AG10803 (cell line): ENCODE measurements around the gene LGALSL.

Source experiments
- DNase-seq: peaks from one replicate; pipeline ENCODE4 v3.0.0; 2010; ENCODE audit warnings: low read depth
- H3K4me3 ChIP-seq: 2 replicates; pipeline ENCODE4 v1.5.1; 2011; ENCODE audit warnings: mild to moderate bottlenecking, low read length, control low read depth
- TF ChIP-seq, protein P1 (sequence below): conservative IDR thresholded peaks from 2 replicates; pipeline ENCODE4 v1.5.1; 2011; ENCODE audit warnings: mild to moderate bottlenecking, low read length, control low read depth, inconsistent platforms

LGALSL gene

DNA sequence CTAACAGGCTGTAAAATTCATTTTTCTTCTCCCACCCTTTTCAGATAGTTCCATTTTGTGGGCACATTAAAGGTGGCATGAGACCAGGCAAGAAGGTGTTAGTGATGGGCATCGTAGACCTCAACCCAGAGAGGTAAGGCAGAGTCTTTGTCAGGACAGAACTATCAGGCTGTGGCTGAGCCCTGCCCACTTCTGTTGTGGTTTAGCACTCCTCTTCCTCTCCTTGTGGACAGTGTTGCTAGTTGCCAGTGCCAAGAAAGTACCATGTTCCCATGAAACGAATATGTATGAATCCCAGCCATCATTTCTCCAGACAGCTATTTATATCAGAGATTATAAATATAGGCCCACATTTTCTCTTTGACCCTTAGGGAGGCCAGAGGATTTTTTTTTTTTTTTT is 1.6 kb downstream of the LGALSL start:
- no peak for DNase-seq
- no peak overlapping the region for H3K4me3 ChIP-seq
- TF ChIP-seq, protein P1, sequence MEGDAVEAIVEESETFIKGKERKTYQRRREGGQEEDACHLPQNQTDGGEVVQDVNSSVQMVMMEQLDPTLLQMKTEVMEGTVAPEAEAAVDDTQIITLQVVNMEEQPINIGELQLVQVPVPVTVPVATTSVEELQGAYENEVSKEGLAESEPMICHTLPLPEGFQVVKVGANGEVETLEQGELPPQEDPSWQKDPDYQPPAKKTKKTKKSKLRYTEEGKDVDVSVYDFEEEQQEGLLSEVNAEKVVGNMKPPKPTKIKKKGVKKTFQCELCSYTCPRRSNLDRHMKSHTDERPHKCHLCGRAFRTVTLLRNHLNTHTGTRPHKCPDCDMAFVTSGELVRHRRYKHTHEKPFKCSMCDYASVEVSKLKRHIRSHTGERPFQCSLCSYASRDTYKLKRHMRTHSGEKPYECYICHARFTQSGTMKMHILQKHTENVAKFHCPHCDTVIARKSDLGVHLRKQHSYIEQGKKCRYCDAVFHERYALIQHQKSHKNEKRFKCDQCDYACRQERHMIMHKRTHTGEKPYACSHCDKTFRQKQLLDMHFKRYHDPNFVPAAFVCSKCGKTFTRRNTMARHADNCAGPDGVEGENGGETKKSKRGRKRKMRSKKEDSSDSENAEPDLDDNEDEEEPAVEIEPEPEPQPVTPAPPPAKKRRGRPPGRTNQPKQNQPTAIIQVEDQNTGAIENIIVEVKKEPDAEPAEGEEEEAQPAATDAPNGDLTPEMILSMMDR, result no peak

DNA sequence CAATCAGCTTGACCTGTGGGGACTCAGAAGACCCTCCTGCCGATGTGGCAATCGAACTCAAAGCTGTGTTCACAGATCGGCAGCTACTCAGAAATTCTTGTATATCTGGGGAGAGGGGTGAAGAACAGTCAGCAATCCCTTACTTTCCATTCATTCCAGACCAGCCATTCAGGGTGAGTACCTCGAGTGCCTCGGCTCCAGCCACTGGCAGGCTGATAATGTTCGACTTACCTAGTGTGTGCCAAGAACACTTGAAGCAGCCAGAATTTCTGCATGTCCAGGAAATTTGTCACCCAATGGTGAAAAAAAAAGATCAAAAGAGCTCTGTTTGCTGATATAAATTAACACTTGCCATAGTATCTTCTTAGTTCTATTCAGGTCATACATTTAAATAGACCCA is 2.3 kb downstream of the LGALSL start:
- TF ChIP-seq, protein P1, result no peak
- no peak overlapping the region for H3K4me3 ChIP-seq
- no peak for DNase-seq

DNA sequence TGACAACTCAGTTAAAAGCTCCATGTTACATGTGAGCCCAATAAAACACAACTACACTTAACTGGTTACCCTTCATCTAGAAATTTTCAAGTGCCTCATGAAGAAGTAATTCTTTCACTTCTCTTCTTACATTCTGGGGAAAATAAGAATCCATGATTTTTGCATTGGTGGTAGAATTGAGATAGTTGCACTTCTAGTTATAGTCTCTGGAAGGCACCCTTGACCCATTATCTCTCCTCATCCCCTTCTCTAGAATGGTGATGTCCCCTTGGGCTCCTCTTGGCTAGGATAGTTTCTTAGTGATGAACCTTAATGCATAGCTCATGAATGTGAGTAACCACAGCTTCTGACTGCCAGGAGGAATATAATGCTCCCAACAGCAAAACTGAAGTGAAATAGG is 3.6 kb downstream of the LGALSL start:
- DNase-seq, result no peak
- no peak overlapping the region for H3K4me3 ChIP-seq
- TF ChIP-seq, protein P1, result no peak

DNA sequence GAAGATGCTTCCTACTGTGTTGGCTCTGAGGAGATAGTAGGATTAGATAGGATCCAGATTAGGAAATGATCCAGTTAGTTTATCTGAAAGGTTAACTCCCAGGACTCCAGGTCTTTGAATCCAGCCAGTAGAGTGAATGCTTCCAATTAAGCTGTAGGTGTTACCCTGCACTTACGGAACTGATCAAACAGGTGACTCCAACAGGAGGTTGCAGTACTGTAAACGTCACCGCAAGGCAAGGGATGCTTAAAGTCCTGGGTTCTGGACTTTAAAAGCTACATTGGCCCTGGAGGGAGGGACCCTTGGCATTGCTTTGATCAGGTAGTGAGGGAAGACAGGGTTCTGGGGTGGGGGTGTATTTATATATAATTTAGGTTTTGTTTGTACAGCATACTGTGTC is 5.6 kb downstream of the LGALSL start:
- TF ChIP-seq, protein P1, result no peak
- DNase-seq, result no peak
- no peak overlapping the region for H3K4me3 ChIP-seq

DNA sequence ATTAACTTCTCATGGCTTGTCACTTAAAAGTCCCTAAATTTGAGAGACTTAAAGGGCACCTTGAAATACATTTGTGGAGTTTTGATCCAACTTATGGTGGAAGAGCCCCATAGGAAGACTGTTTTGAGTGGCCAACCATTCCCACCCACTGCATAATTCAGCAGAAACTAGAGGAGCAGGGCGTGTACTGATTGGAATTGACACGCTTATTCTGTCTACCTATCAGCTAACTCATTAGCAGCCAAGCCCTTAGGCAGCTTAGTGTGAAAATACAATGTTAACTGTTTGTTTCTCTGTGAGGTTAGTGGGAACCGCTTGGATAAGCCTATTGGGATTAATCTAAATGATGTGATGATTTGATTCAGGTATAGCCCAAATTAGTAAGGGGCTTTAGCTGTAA is 6.4 kb downstream of the LGALSL start:
- DNase-seq, result no peak
- TF ChIP-seq, protein P1, result no peak
- no peak overlapping the region for H3K4me3 ChIP-seq

DNA sequence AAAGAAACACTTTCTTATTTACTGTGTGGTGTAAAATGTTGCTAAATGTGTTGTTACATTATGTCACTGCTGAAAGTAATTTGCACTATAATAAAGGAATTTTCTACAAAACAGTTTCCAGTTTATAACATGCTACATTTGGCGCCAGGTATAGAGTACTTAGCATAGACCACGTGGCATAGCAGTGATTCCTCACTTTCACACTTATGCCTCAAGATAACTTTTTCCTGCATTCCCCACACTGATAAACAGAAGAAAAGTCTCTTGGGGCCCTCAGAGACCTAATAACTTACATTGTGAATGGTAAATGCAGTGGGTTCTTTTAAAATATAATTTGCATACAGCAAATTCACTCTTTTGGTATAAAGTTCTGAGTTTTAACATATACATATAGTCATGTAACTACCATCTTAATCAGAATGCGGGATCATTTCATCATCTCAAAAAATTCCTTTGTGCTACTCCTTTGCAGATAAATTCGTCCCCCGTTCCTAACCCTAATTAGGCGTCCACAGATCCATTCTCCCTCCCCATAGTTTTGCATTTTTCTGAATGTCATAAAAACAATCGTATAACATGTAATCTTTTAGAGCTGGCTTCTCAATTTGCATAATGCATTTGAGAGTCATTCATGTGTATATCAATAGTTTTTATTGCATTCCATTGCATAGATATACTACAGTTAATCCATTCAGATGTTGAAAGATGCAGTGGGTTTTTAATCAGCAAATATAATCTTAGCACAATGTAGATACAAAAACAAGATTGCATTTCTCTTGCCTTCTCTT is 7.5 kb downstream of the LGALSL start:
- TF ChIP-seq, protein P1, result no peak
- no peak overlapping the region for H3K4me3 ChIP-seq
- DNase-seq, result no peak

DNA sequence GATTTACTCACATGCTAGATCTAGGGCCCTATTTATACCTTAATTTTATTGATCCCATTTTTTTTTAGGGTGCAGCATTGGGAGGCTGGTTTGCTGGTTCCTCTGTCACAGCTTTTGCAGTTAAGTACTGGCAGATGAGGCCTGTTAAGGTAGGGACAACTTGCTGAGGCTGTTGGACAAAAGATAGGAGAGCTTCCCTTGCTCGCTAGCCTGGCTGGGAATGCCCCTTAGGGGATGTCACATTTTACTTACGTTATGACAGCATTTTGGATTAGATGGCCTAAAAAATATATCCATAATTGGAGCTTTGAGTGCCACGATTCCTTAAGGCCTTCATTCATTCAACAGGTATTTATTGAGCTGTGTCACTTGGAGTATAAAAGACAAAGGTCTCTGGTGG is 8.2 kb downstream of the LGALSL start:
- H3K4me3 ChIP-seq, result no peak overlapping the region
- TF ChIP-seq, protein P1, result no peak
- no peak for DNase-seq
